ENCODE measurements around the gene ZNF148. TPM values are rescaled to one million over a fixed set of nuclear protein-coding genes. Genes with fewer than 3 reads are reported as not detected.

ZNF148 gene
- total RNA-seq, 1 experiment from 2014 or later: 24.8 TPM

GRCh38 chr3:125231895-125232294 lies 143.2 kb downstream of the ZNF148 start:
- no peak overlapping the region for H3K4me2 ChIP-seq (ENCODE audit: insufficient read depth, insufficient read length, low read length)
- WGBS (ENCODE audit: extremely low coverage, insufficient read length, low lambda C conversion rate): no CpG with 5 or more reads among the region's 3 CpGs
- no peak overlapping the region for H2BK120ac ChIP-seq (ENCODE audit: low read depth, low read length, poor library complexity, severe bottlenecking)
- H3K36me3 Mint-ChIP-seq (ENCODE audit: insufficient read depth in 1 of 3, low read depth in 3 of 3): peaks cover 4 to 17% (median 15%) of the 10 kb centered on the region in 3 experiments; a peak in 5 of 7 replicates
- H3K27me3 Mint-ChIP-seq (ENCODE audit: low read depth): no peaks in the 10 kb centered on the region
- no peaks in the 10 kb centered on the region for H3K79me2 ChIP-seq (ENCODE audit: insufficient read depth, low read length)
- no peak for TF ChIP-seq CTCF (conservative IDR thresholded peaks at IDR 0.05)
- H3K27ac ChIP-seq (ENCODE audit: insufficient read length, low read depth, low read length): no peak overlapping the region
- H3K23me2 ChIP-seq (ENCODE audit: insufficient read length, low read depth, low read length, poor library complexity, severe bottlenecking): no peaks in the 10 kb centered on the region
- H2BK12ac ChIP-seq (ENCODE audit: insufficient read length, low read depth, low read length): no peak overlapping the region
- no peaks in the 10 kb centered on the region for H3K9me3 ChIP-seq (ENCODE audit: control insufficient read depth, low read depth, low read length)
- no peak overlapping the region for H3K9ac ChIP-seq (ENCODE audit: extremely low read depth, insufficient read length, low read length)
- no peak overlapping the region for H2AK5ac ChIP-seq (ENCODE audit: insufficient read length, low read length)
- no peak overlapping the region for H3K4me3 Mint-ChIP-seq
- no peak overlapping the region for H3K23ac ChIP-seq (ENCODE audit: insufficient read length, low read depth, low read length)
- no peak overlapping the region for H3K56ac ChIP-seq (ENCODE audit: insufficient read length, low read depth, low read length)
- no peaks in the 10 kb centered on the region for H3K27me3 ChIP-seq (ENCODE audit: insufficient read depth, low read length)
- no peak overlapping the region for H3K18ac ChIP-seq (ENCODE audit: insufficient read length, low read depth, low read length)
- no peak overlapping the region for H4K91ac ChIP-seq (ENCODE audit: insufficient read length, low read depth, low read length)
- H3K9me3 Mint-ChIP-seq: no peaks in the 10 kb centered on the region
- H2BK5ac ChIP-seq (ENCODE audit: insufficient read length, low read length): no peak overlapping the region
- no peak overlapping the region for H3K14ac ChIP-seq (ENCODE audit: insufficient read depth, low read length)
- H3K27ac Mint-ChIP-seq: no peak overlapping the region
- peaks cover 4% of the 10 kb centered on the region; the same call in 1 of the 2 replicates for H3K4me1 ChIP-seq (ENCODE audit: insufficient read depth, low read length)
- H4K5ac ChIP-seq (ENCODE audit: insufficient read length, low read depth, low read length): no peak overlapping the region
- no peak for DNase-seq
- no peak overlapping the region for H3T11ph ChIP-seq (ENCODE audit: low read length)
- no peaks in the 10 kb centered on the region for H3K79me1 ChIP-seq (ENCODE audit: insufficient read depth, low read depth, low read length, poor library complexity, severe bottlenecking)
- peaks cover 6 to 11% of the 10 kb centered on the region in 2 experiments for H3K4me1 Mint-ChIP-seq
- no peaks in the 10 kb centered on the region for H4K20me1 ChIP-seq (ENCODE audit: control insufficient read depth, insufficient read depth, insufficient read length)
- H4K8ac ChIP-seq (replicated peaks; ENCODE audit: insufficient read length, low read depth, low read length): no peak overlapping the region
- no peak overlapping the region for H3K4ac ChIP-seq (ENCODE audit: low read depth, low read length)
- H2BK20ac ChIP-seq (ENCODE audit: low read depth, low read length, poor library complexity, severe bottlenecking): no peak overlapping the region
- H2AFZ ChIP-seq (ENCODE audit: low read length): no peak overlapping the region
- no peak overlapping the region for H2BK15ac ChIP-seq (ENCODE audit: low read depth, low read length)

Measured in H9 (cell line).